ENCODE measurements around the gene PHKG1.
"Not testable (repeated sequence)": the region's sequence is repeated elsewhere in the genome, so short reads cannot be mapped to it uniquely, and the experiment has no call there.

The PHKG1 gene

DNA sequence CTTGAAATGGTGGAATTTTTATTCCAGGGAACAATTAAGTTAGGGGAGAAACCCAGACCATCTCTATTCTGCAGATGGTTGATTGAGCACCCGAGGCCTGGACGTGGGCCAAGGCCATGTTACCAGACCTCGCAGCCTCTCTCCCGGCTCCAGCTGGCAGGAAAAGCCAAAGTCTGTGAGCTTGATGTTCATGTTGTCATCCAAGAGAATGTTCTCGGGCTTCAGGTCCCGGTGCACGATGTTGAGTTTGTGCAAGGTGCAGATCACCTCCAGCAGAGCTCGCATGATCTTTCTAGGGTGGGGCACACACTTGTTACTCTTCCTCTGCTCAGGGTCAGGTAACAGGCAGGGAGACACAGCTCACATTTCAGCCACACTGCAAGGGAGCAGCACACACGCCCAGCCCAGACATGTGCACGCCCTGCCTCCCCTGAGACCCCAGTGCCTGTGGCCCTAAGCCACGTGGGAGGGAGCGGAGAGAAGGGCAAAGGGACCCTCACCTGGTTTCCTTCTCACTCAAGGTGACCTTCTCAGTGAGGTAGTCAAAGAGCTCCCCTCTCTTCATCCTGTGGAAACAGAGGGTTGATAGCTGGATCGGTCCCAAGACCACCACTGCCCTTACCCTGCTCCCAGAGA is 9.5 kb downstream of the PHKG1 start:
- DNase-seq (ENCODE audit: low read depth in 2 of 2): no peak

DNA sequence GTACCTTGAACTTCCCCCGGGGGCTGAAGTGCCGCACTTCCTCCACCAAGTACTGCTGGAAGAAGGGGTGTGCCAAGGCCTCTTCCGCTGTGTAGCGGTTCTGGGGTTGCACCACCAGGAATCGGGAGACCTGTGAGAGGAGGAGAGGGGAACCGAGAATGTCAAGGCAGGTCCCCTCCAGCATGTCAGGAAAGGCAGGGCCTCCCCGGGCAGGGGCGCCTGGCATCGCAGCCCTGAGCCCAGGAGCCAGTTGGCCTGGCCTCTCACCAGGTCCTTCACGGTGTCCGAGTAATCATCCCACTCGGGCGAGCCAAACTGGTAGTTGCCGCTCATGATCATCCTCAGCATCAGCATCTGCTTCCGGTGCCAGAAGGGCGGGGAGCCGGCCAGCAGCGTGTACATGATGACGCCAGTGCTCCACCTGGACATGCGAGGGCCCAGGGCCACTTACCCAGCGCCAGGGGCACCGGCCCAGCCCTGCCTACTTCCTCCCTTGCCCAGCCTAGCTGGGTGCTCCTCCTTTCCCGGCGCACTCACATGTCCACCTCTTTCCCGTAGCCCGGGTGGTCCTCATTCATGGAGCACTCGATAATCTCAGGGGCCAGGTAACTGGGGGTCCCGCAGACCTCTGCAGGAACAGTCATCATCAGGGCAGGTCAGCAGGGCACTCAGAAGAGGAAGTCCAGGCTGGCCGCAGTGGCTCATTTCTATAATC is 11.0 kb downstream of the PHKG1 start:
- no peak for DNase-seq (ENCODE audit: low read depth in 2 of 2)

DNA sequence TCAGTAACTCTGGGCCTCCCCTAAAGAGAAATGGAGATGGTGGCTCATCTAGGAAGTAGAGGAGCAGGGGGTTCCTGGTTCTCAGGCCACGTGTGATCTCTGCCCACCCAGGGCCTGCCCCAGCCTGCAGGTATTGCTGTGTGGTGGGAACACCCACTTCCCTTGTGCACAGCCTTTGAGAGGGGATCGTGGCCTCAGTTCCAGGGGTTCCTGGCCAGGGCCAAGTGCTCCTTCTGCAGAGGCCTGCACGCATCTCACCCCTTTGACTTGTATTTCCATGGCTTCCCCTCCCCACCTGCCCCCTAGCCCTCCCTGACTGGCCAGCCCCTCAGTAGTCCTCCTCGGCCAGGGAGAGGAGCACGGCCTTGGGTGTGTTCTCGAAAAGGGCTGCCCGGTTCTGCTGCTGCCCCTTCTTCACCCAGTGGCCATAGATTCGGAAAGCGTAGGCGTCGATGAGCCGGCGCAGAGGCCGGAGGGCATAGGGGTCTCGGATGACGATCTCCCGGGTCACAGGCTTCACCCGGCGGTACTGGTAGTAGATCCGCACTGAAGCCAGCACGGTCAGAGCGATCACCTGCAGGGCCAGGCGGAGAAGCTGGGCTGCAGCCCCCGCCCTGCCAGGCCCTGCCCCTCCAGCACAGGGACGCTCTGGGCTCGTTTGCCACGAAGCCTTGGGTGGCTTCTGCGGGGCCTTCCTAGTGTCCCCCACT is 11.9 kb downstream of the PHKG1 start:
- DNase-seq (ENCODE audit: low read depth in 2 of 2): not testable (repeated sequence)

DNA sequence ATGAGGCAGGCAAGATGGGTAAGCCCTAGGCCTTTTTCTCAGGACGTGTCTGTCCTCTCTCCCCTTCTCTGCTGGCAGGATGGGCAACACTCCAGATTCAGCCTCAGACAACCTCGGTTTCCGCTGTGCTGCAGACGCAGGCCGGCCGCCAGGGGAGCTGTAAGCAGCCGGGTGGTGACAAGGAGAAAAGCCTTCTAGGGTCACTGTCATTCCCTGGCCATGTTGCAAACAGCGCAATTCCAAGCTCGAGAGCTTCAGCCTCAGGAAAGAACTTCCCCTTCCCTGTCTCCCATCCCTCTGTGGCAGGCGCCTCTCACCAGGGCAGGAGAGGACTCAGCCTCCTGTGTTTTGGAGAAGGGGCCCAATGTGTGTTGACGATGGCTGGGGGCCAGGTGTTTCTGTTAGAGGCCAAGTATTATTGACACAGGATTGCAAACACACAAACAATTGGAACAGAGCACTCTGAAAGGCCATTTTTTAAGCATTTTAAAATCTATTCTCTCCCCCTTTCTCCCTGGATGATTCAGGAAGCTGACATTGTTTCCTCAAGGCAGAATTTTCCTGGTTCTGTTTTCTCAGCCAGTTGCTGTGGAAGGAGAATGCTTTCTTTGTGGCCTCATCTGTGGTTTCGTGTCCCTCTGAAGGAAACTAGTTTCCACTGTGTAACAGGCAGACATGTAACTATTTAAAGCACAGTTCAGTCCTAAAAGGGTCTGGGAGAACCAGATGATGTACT is 13.1 kb downstream of the PHKG1 start:
- no peak for DNase-seq (ENCODE audit: low read depth in 2 of 2)

DNA sequence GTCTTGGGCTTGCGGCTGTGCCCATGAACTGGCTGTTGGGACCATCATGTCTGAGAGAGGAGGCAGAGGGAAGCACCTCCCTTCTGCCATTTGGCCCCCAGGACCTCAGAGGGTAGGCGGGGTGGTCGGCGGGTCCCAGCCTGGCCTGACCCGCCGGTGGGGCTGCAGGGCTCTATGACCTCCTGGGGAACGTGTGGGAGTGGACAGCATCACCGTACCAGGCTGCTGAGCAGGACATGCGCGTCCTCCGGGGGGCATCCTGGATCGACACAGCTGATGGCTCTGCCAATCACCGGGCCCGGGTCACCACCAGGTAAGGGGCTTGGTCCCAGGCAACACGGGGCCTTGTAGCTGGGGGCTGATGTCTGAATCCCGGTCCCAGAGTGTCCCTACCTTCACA is 14.6 kb downstream of the PHKG1 start:
- no peak for DNase-seq (ENCODE audit: low read depth in 2 of 2)

DNA sequence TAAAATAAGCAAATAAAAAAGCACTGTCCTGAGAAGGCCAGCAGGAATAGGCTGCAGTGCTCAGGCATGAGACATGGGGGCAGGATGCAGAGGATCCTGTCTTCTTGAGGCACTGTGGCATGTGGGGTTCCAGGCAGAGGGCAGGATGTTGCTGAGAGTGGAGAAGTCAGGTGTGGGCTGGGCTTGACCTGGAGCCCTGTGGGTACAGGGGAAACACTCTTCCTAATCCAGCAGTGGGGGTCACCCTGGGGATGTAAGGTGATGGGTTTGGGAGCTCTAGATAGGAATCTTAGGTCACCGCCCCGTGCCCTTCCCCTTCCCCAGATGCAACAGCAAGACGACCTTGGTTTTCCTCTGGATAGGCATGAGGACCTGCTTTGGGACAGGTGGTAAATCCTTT is 15.1 kb downstream of the PHKG1 start:
- no peak for DNase-seq (ENCODE audit: low read depth in 2 of 2)

DNA sequence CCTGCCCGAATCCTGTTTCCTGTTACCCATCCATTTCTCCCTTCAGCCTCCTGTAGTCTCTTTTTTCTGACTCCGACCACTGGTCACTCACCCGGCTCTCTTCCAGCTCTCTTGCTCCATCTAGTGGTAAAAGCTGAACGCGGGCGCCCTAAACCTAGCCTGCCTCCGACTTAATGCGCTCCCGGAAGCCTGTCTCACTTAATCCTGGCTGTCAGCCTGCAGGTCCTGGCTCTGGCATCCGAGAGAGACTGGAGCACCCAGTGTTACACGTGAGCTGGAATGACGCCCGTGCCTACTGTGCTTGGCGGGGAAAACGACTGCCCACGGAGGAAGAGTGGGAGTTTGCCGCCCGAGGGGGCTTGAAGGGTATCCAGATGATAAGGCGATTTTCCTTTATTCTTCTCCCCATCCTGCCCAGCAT is 18.4 kb downstream of the PHKG1 start:
- DNase-seq (ENCODE audit: low read depth in 2 of 2): peak; percentile 34 to 62

DNA sequence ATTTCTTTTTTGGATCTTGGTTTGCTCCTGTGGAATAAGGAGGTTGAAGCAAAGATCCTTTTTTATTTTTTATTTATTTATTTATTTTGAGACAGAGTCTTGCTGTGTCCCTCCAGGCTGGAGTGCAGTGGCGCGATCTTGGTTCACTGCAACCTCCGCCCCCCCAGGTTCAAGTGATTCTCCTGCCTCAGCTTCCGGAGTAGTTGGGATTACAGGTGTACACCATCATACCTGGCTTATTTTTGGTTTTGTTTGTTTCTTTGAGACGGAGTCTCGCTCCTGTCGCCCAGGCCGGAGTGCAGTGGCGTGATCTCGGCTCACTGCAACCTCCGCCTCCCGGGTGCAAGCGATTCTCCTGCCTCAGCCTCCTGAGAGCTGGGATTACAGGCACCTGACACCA is 26.4 kb downstream of the PHKG1 start:
- not testable (repeated sequence) for DNase-seq (ENCODE audit: low read depth in 2 of 2)

DNA sequence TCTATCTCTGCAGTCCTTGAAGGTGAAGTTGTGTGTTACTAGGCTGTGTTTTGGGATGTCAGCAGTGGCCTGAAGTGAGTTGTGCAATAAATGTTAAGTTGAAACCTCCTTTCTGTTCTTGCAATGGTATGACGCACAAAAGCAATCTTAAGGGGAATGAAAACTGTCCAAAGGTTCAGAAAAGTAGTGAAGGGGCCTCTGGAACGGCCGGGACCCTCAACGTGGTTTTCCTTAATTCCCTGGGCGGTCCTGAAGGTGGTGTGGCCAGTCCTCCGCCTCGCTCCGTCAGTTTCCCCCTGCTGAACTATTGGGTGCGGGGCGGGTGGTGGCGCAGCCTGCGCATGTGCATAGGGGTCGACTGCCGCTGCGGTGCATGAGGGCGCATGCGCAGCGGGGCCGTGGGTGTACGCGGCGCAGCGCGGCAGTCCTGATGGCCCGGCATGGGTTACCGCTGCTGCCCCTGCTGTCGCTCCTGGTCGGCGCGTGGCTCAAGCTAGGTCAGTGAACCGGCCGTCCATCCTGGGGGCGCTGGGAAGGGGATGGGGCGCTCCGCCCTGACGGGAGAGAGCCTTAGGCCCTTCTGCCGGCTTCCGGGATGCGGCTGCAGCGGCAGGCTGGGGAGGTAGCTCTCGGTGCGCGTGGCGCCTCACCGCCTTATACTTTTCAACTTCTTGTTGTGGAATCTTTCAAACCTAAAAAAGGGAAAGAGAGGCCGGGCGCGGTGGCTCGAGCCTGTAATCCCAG is 28.7 kb downstream of the PHKG1 start, which contains the start of gene SUMF2:
Gene SUMF2 (plus strand): TSS at position 405 of the 744 bp plus-strand sequence. CDS start 26 bp downstream, at position 431.
- peak; percentile 86 to 87 for DNase-seq (ENCODE audit: low read depth in 2 of 2)

DNA sequence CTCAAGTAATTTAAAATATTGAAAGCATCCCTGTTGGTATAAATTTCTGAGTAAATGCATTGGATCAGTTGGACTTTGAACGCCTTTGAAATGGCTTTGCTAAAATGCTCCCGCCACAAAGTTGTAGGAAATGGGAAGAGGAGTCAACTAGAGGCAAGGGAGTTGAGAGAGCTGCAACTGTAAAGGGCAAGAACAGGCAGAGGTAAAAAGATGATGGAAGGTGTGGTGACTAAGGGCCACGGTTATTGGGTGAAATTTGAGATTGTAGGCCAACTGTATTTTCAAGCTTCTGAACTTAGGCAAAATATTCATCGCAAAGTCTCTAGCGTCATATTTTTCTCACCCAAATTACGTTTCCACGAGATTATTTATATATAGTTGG is 29.3 kb downstream of the PHKG1 start:
- DNase-seq (ENCODE audit: low read depth in 2 of 2): no peak

DNA sequence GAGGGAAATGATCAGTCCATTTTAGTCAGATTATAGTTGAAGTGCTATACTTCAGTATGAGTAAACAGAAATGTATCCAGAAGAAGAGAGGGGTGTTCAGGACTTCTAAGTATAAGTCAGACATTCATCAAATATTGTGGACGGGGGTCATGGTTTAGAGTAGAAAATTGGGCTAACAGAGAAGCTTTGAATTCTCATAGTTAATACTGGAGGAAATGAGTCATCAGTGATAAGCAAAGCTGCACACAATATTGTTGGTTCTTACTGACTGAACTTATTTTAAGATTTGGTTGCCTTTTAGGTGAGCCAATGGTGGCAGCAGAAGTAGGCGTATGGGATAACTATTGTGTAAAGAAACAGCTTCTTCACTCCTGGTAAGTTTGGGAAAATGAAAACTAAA is 30.4 kb downstream of the PHKG1 start:
- DNase-seq (ENCODE audit: low read depth in 2 of 2): no peak

DNA sequence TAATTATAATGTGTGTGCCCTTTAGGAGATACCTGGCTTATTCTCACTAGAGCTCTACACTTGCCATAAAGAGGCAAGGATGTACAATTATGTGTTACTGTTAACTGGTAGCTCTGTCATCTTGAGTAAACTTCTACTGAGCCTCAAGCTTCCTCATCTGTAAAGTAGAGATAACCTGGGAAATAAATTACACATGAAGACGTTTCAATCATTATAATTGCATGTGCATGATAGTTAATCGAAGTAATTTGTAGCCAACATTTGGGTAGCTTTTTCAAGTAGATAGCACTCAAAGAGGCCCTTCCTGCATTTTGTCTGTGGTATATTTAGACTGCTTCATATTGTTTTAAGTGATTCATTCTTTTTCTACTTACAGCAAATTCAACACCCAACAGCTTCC is 38.8 kb downstream of the PHKG1 start:
- DNase-seq (ENCODE audit: low read depth in 2 of 2): no peak

DNA sequence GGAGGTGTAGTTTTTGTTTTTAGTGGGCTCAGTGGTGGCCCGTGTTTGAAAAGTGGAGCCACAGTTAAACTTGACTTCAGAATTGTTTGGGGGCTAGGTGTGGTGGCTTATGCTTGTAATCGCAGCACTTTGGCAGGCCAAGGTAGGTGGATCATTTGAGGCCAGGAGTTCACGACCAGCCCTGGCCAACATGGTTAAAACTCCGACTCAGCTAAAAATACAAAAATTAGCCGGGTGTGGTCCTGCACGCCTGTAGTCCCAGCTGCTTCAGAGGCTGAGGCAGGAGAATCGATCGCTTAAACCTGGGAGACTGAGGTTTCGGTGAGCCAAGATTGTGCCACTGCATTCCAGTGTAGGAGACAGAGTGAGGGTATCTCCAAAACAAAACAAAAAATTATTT is 39.4 kb downstream of the PHKG1 start:
- DNase-seq (ENCODE audit: low read depth in 2 of 2): no peak

DNA sequence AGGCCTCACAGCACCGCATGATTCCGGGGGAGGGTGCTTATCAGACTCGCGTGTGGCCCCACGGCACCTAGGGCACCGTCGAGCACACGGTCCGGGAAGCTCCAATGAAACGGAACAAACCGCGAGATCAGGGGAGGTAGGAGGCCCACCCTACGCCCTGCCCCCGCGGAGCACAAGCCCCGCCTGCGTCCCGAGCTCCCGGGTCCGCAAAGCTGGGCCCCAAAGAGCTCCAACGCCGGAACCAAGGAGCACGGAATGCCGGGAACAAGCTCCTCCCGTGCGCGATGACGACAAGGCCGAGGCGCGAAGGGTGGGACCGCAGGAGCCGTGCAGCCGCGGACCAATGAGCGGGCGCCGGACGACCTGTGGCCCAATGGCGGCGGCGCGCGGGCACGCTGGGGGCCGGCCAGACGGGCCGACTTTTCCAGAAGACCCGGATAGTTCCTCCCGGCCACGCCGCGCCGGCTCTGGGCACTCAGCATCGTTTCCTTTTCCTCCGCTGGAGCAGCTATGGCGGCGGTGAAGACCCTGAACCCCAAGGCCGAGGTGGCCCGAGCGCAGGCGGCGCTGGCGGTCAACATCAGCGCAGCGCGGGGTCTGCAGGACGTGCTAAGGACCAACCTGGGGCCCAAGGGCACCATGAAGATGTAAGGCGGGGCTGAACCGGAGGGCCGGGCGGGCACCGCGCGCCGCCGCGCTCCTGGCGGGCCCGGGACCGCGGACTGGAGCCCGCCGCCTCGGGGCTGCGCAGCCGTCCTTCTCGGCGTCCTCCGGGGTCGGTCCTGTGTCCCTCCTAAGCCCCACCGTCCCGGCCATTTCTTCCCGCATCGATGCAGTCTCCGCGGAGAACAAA is 41.2 kb downstream of the PHKG1 start, which contains the start of the genes CCT6A and PSPH:
Gene CCT6A (plus strand): TSS at position 427 of the 853 bp plus-strand sequence. CDS start 84 bp downstream, at position 511.
Gene PSPH (minus strand): TSS at position 106 of the 853 bp plus-strand sequence. CDS start 30,232 bp downstream, outside the sequence.
- peak; percentile 93 for DNase-seq (ENCODE audit: low read depth in 2 of 2)

DNA sequence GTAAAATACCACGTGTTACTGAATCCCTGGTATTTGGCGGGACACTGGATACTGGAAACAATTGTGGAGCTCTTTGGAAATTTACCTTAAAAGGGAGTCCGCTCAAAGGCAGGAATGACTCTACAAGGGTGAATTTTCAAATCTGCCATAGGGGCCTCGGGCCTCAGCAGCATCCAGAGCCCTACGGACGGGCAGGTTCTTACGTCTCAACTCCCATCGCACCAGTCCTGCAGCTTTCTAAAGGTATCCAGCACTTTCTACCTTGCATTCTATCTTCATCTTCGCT is 41.8 kb downstream of the PHKG1 start:
- DNase-seq (ENCODE audit: low read depth in 2 of 2): no peak

DNA sequence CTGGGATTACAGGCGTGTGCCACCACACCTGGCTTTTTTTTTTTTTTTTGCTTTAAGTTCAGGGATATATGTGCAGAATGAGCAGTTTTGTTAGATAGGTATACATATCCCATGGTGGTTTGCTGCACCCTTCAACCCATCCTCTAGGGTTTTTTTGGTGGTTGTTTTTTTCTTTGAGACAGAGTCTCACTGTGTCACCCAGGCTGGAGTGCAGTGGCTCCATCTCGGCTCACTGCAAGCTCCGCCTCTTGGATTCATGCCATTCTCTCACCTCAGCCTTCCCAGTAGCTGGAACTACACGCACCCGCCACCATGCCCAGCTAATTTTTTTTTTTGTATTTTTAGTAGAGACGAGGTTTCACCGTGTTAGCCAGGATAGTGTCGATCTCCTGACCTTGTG is 44.0 kb downstream of the PHKG1 start:
- DNase-seq (ENCODE audit: low read depth in 2 of 2): not testable (repeated sequence)

DNA sequence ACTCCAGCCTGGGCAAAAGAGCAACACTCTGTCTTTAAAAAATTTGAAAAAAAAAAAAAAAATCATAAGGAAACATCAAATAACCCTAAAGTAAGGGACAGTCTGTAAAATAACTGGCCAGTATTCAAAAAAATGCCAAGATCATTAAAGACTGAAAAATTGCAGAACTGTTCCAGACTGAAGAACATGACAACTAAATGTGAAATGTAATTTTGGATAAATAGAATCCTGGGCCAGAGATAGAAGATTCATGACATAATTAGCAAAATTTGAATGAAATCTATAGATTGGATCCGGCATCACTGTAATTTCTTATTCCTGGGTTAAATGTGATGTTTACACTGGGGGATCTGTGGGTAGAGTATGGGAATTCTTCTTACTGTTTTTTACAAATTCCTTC is 44.5 kb downstream of the PHKG1 start:
- no peak for DNase-seq (ENCODE audit: low read depth in 2 of 2)

DNA sequence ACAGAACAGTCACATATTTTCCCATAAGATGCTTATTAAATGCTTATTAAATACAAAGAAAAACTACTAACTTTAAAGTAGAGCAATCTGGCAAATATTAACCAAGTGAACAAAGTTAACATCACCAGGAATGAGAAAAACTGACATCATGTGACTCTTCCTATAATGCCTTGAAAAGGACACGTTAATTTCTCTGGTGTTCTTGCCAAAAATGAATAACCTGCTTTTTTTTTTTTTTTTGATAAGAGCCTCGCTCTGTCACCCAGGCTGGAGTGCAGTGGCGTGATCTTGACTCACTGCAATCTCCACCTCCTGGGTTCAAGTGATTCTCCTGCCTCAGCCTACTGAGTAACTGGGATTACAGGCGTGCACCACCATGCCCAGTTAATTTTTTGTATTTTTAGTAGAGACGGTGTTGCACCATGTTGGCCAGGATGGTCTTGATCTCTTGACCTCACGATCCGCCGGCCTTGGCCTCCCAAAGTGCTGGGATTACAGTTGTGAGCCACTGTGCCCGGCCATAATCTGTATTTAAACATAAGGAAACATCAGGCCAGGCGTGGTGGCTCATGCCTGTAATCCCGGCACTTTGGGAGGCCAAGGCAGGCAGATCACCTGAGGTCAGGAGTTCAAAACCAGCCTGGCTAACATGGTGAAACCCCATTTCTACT is 45.2 kb downstream of the PHKG1 start:
- DNase-seq (ENCODE audit: low read depth in 2 of 2): not testable (repeated sequence)

DNA sequence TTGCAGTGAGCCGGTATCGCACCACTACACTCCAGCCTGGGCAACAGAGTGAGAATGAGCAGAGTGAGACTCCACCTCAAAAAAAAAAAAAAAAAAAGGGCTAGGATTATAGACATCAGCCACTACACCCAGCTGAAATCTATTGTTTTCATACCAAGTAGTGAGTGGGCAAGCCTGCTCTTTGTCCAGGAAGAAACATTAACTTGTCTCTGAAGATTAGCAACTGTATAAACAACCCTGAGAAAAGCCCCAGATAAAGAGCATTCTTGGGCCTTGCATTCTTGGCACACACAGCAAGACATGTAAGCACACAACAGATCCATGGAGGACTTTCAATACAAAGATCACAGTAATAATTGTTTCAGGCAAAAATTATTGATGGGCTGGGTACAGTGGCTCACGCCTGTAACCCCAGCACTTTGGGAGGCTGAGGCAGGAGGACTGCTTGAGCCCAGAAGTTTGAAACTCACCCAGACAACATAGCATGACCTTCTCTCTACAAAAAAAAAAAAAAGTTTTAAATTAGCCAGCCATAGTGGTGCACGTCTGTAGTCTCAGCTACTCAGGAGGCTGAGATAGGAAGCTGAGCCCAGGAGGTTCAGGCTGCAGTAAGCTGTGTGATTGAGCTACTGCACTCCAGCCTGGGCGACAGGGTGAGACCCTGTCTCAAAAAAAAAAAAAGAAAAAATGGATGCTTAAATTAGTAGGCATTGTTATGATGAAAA is 45.9 kb downstream of the PHKG1 start:
- DNase-seq (ENCODE audit: low read depth in 2 of 2): no peak
